Ascending aorta (tissue), 2 donors: ENCODE data around the gene LMOD1. TPM values are rescaled to one million over a fixed set of nuclear protein-coding genes. Genes with fewer than 3 reads are reported as not detected.

ENCODE experiments used
- DNase-seq, 2 donors: peaks; one replicate each; pipeline ENCODE4 v3.0.0-alpha.2; 2019; ENCODE audit warnings: low spot score in 2 of 2
- H3K27ac ChIP-seq, 2 donors: fragments of 200-600 bp; sonication (generic); one replicate each; pipeline ENCODE4 v1.5.1; 2016 to 2017; ENCODE audit warnings: mild to moderate bottlenecking in 1 of 2
- H3K27me3 ChIP-seq: fragments of 200-600 bp; sonication (generic); one replicate; pipeline ENCODE4 v1.5.1; 2017
- H3K36me3 ChIP-seq, 2 donors: fragments of 200-600 bp; sonication (generic); one replicate each; pipeline ENCODE4 v1.5.1; 2016
- H3K4me1 ChIP-seq, 2 donors: fragments of 200-600 bp; sonication (generic); one replicate each; pipeline ENCODE4 v1.5.1; 2016 to 2017; ENCODE audit warnings: mild to moderate bottlenecking in 1 of 2
- H3K4me3 ChIP-seq, 2 donors: fragments of 200-600 bp; sonication (generic); one replicate each; pipeline ENCODE4 v1.5.1; 2016 to 2017; ENCODE audit warnings: mild to moderate bottlenecking in 1 of 2
- H3K9me3 ChIP-seq, 2 donors: fragments of 200-600 bp; sonication (generic); one replicate each; pipeline ENCODE4 v1.5.1; 2016
- intact Hi-C: fragments of 100-400 bp; cut with DNase I; formaldehyde crosslinking; loops from one replicate; pipeline ENCODE4 v1.15.1; 2023
- total RNA-seq: library from RNA; depleted of rRNA; stranded (reverse); fragments of >200 nt; gene quantifications from one replicate; pipeline ENCODE4 v1.1.0, GENCODE V29; 2016
- TF ChIP-seq, protein P1 (sequence below), 3 experiments: fragments of 200-600 bp in 2 of 3; fragments of 450-650 bp in 1 of 3; sonication (generic) in 2 of 3; IDR thresholded peaks; one replicate each; pipeline ENCODE4 v1.5.1; 2016 to 2019; ENCODE audit warnings: antibody characterized with exemption in 3 of 3, mild to moderate bottlenecking in 1 of 3, moderate library complexity in 1 of 3

LMOD1 gene
- total RNA-seq, 1 donor from 2014 or later = 316 TPM

GRCh38 chr1:201850053-201850397, 96.3 kb downstream of the LMOD1 start:
- Histone ChIP-seq H3K4me3 (no peak overlapping the region), H3K27me3 (no peaks in the 10 kb centered on the region), H3K9me3 (no peaks in the 10 kb centered on the region), H3K36me3 (peaks cover 37 to 40% of the 10 kb centered on the region in 2 donors), H3K4me1 (peaks cover 4 to 32% of the 10 kb centered on the region in 2 donors), H3K27ac (peak overlapping the region; percentile 65 to 83)
- DNase-seq = peak in 1 of 2 donors; percentile 83
- TF ChIP-seq, protein P1, sequence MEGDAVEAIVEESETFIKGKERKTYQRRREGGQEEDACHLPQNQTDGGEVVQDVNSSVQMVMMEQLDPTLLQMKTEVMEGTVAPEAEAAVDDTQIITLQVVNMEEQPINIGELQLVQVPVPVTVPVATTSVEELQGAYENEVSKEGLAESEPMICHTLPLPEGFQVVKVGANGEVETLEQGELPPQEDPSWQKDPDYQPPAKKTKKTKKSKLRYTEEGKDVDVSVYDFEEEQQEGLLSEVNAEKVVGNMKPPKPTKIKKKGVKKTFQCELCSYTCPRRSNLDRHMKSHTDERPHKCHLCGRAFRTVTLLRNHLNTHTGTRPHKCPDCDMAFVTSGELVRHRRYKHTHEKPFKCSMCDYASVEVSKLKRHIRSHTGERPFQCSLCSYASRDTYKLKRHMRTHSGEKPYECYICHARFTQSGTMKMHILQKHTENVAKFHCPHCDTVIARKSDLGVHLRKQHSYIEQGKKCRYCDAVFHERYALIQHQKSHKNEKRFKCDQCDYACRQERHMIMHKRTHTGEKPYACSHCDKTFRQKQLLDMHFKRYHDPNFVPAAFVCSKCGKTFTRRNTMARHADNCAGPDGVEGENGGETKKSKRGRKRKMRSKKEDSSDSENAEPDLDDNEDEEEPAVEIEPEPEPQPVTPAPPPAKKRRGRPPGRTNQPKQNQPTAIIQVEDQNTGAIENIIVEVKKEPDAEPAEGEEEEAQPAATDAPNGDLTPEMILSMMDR (IDR thresholded peaks at IDR 0.05) = no peak
- intact Hi-C loops = no loop called here

GRCh38 chr1:201849372-201850052, 96.8 kb downstream of the LMOD1 start:
- TF ChIP-seq, protein P1 (IDR thresholded peaks at IDR 0.05) = no peak
- Histone ChIP-seq H3K27me3 (no peaks in the 10 kb centered on the region), H3K4me3 (no peak overlapping the region), H3K4me1 (peaks cover 4 to 32% of the 10 kb centered on the region in 2 donors), H3K9me3 (no peaks in the 10 kb centered on the region), H3K36me3 (peaks cover 32 to 35% of the 10 kb centered on the region in 2 donors), H3K27ac (peak overlapping the region; percentile 65 to 83)
- intact Hi-C loops = loop anchor here (1.0 kb wide), 1 partner anchor 20 kb away; the partner anchor contains the start of gene IPO9
- no peak for DNase-seq

GRCh38 chr1:201848230-201848629, 98.1 kb downstream of the LMOD1 start:
- peaks cover 19 to 22% of the 10 kb centered on the region in 2 donors for H3K36me3 ChIP-seq
- intact Hi-C loops = no loop called here
- no peaks in the 10 kb centered on the region for H3K9me3 ChIP-seq
- H3K27ac ChIP-seq = peak overlapping the region; percentile 59 to 83
- peaks cover 4 to 32% of the 10 kb centered on the region in 2 donors for H3K4me1 ChIP-seq
- no peak for DNase-seq
- TF ChIP-seq, protein P1 (IDR thresholded peaks at IDR 0.05) = no peak
- no peaks in the 10 kb centered on the region for H3K27me3 ChIP-seq
- H3K4me3 ChIP-seq = no peak overlapping the region

GRCh38 chr1:201847150-201847549, 99.2 kb downstream of the LMOD1 start:
- TF ChIP-seq, protein P1 (IDR thresholded peaks at IDR 0.05) = no peak
- peaks cover 4 to 32% of the 10 kb centered on the region in 2 donors for H3K4me1 ChIP-seq
- intact Hi-C loops = no loop called here

More at GRCh38 chr1:201847150-201847549, 99.2 kb downstream of the LMOD1 start:
- Histone ChIP-seq H3K27ac (peak overlapping the region; percentile 59 to 83), H3K4me3 (no peak overlapping the region), H3K36me3 (peaks cover 8 to 11% of the 10 kb centered on the region in 2 donors), H3K27me3 (no peaks in the 10 kb centered on the region), H3K9me3 (no peaks in the 10 kb centered on the region)
- no peak for DNase-seq

Other genes starting within 250 kb of the LMOD1 start
- 9.3 TPM for gene IPO9, start 117.4 kb downstream of the LMOD1 start, total RNA-seq
- 62.5 TPM for gene SHISA4, start 57.6 kb downstream of the LMOD1 start, total RNA-seq
- 7.9 TPM for gene TIMM17A, start 9.0 kb upstream of the LMOD1 start, total RNA-seq
- 106 TPM for gene RNPEP, start 36.1 kb upstream of the LMOD1 start, total RNA-seq
- gene ELF3, start 64.0 kb upstream of the LMOD1 start, total RNA-seq = 0.96 TPM
- gene GPR37L1, start 176.4 kb upstream of the LMOD1 start, total RNA-seq = not detected
- gene ARL8A, start 198.2 kb upstream of the LMOD1 start, total RNA-seq = 38.5 TPM
- gene PTPN7, start 214.1 kb upstream of the LMOD1 start, total RNA-seq = not detected
- 26.0 TPM for gene LGR6, start 247.3 kb upstream of the LMOD1 start, total RNA-seq